ENCODE data around the gene SSBP4.

Gene SSBP4

GRCh38 chr19:18444513-18444912, 25.3 kb downstream of the SSBP4 start:
- Histone ChIP-seq H3K27me3 (replicated peaks) (no peaks in the 10 kb centered on the region), H3K27ac (no peak overlapping the region), H3K4me3 (ENCODE audit: low read depth, low read length) (no peak overlapping the region), H3K36me3 (replicated peaks) (peaks cover 37% of the 10 kb centered on the region)
- DNase-seq = no peak
- in situ Hi-C loops (cut with HindIII; ENCODE audit: low pct_ligation_motif_present, low sequenced_read_pairs) = no loop called here
- TF ChIP-seq CTCF (IDR thresholded peaks at IDR 0.05; ENCODE audit: low read depth, low read length, missing control alignments) = no peak

DNA sequence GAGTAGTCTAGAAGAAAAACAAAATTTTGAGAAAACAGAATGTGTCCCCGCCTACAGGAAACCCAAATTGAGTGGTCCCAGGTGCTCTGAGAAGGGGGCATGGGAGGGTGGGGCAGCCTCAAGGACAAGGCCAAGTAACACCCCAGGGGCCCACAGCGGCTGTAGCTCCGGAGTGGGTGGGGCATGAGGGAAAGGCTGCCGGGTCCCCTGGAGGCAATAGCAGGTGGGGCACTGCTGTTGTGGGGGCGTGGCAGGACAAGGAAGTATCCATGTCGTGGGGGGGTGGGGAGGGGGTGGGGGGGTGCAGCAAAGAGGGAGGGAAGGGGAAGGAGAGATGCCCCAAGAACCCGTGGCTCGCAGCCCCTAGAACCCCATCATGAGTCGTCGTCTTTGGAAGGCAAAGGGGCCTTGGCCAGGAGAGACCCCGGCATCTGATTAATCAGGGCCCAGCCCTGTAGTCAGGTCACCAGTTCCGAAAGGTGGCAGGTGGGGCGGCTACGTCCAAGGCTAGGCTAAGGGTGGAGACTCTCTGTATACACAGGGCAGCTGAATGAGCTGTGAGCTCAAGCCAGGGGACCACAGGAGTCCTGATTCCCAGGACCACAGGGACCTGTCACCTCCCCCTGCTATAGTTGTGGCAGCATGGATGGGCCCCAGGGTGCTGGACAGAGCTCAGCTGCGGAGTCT, 26.2 kb downstream of the SSBP4 start:
- H3K36me3 ChIP-seq (replicated peaks) = peaks cover 46% of the 10 kb centered on the region
- no peak overlapping the region for H3K4me3 ChIP-seq (ENCODE audit: low read depth, low read length)
- in situ Hi-C loops (cut with HindIII; ENCODE audit: low pct_ligation_motif_present, low sequenced_read_pairs) = no loop called here
- no peak for TF ChIP-seq CTCF (IDR thresholded peaks at IDR 0.05; ENCODE audit: low read depth, low read length, missing control alignments)
- no peak overlapping the region for H3K27ac ChIP-seq
- no peaks in the 10 kb centered on the region for H3K27me3 ChIP-seq (replicated peaks)
- DNase-seq = no peak

GRCh38 chr19:18446145-18446810, 27.1 kb downstream of the SSBP4 start:
- Histone ChIP-seq H3K27ac (no peak overlapping the region), H3K27me3 (replicated peaks) (no peaks in the 10 kb centered on the region), H3K4me3 (ENCODE audit: low read depth, low read length) (no peak overlapping the region), H3K36me3 (replicated peaks) (peaks cover 50% of the 10 kb centered on the region)
- DNase-seq = no peak
- in situ Hi-C loops (cut with HindIII; ENCODE audit: low pct_ligation_motif_present, low sequenced_read_pairs) = no loop called here
- TF ChIP-seq CTCF (IDR thresholded peaks at IDR 0.05; ENCODE audit: low read depth, low read length, missing control alignments) = no peak

DNA sequence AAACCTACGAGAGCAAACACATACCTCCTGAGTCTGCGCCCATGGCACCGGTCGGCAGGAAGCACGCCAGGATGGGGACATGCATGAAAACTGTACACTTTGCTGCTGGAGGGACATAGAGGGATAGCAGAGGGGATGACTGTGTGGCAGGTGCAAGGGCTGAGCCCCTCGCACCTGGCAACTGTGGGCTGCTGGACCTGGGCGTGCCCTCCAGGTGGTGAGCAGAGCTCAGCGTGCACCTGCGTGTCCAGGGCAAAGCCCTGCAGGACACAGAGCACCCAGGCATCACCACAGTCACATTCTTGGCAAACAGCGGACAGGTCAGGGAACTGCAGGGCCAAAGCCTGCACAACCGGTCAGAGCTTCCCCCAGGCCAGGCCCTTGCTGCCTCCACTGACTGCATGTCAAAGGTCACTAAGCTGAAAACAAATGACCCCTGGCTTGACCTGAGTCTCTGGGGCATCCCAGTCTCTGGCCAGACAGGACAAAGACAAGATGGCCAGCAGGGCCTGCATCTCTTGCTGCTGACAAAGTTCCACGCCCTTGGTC, 27.7 kb downstream of the SSBP4 start:
- no peak for TF ChIP-seq CTCF (IDR thresholded peaks at IDR 0.05; ENCODE audit: low read depth, low read length, missing control alignments)
- Histone ChIP-seq H3K4me3 (ENCODE audit: low read depth, low read length) (no peak overlapping the region), H3K27me3 (replicated peaks) (no peaks in the 10 kb centered on the region), H3K36me3 (replicated peaks) (peaks cover 50% of the 10 kb centered on the region), H3K27ac (no peak overlapping the region)
- in situ Hi-C loops (cut with HindIII; ENCODE audit: low pct_ligation_motif_present, low sequenced_read_pairs) = no loop called here
- DNase-seq = no peak

DNA sequence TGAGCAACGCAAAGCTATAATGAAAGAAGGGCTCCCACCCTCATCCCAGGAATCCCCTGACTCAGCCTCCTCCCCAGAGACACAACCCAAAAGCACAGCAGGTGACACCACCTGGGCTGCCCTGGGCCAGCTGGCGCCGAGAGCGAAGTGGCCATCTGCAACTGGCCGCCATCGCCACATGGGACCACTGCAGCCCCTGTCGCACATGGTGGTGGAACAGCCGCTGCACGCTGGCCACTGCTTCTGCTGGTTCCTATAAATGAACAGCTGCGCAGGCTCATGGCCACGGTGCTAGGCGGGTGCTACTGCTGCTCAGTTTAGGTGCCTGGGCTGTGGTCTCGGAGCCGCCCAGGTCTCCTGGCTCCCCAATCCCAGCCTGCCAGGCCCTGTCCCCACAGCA, 30.4 kb downstream of the SSBP4 start:
- no peak overlapping the region for H3K4me3 ChIP-seq (ENCODE audit: low read depth, low read length)
- in situ Hi-C loops (cut with HindIII; ENCODE audit: low pct_ligation_motif_present, low sequenced_read_pairs) = no loop called here

More for the DNA sequence above, 30.4 kb downstream of the SSBP4 start:
- no peak for TF ChIP-seq CTCF (IDR thresholded peaks at IDR 0.05; ENCODE audit: low read depth, low read length, missing control alignments)
- Histone ChIP-seq H3K36me3 (replicated peaks) (peaks cover 42% of the 10 kb centered on the region), H3K27me3 (replicated peaks) (no peaks in the 10 kb centered on the region), H3K27ac (no peak overlapping the region)
- DNase-seq = no peak
